ENCODE results near the gene RNU5D-1.
"Not testable (repeated sequence)": the region's sequence is repeated elsewhere in the genome, so short reads cannot be mapped to it uniquely, and the experiment has no call there.

The RNU5D-1 gene

GRCh38 chr1:44775078-44775929, 44.3 kb upstream of the RNU5D-1 start, which contains the start of gene RPS8:
Gene RPS8, plus strand, starts transcription at chr1:44775540. Its CDS starts 57 bp downstream, at chr1:44775597.
- H3K9ac ChIP-seq (ENCODE audit: low read depth, low read length, poor library complexity) = peak within 1 kb of the TSS; percentile 99
- WGBS, 2 donors (ENCODE audit: extremely low coverage in 2 of 2, insufficient read length in 2 of 2, insufficient replicate concordance in 1 of 2) = no CpG with 5 or more reads among the region's 65 CpGs
- peak; percentile 94 for DNase-seq (ENCODE audit: low spot score)

DNA sequence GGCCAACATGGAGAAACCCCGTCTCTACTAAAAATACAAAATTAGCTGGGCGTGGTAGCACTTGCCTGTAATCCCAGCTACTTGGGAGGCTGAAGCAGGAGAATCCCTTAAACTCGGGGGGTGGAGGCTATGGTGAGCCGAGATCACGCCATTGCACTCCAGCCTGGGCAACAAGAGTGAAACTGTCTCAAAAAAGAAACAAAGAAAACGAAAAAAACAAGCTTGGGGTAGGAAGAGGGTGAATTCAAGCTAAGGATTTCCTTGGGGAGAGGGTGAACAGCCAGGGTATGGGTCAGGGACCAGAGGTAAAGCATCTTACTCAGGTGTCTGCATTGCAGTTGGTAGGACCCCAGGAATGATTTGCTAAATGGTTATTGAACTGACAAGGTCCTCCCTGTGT, 35.5 kb upstream of the RNU5D-1 start:
- H4K8ac ChIP-seq (ENCODE audit: low read depth, low read length); H3K4me1 ChIP-seq (ENCODE audit: control insufficient read depth in 2 of 2, insufficient read depth in 1 of 2, low read depth in 1 of 2, low read length in 2 of 2): not testable (repeated sequence)
- no CpG with 5 or more reads among the region's 6 CpGs for WGBS, 2 donors (ENCODE audit: extremely low coverage in 2 of 2, insufficient read length in 2 of 2, insufficient replicate concordance in 1 of 2)

More at GRCh38 chr1:44775078-44775929, 44.3 kb upstream of the RNU5D-1 start, which contains the start of gene RPS8:
- H3K4me2 ChIP-seq (ENCODE audit: insufficient read depth, low read length, poor library complexity, severe bottlenecking) = peak within 1 kb of the TSS; percentile 85
- no peak within 1 kb of the TSS for H2BK5ac ChIP-seq (ENCODE audit: low read length)
- peak within 1 kb of the TSS; percentile 92 for H3K23ac ChIP-seq (ENCODE audit: low read depth, low read length, poor library complexity)
- H2AFZ ChIP-seq (ENCODE audit: low read length) = peak within 1 kb of the TSS; percentile 82
- H2BK12ac ChIP-seq (ENCODE audit: low read length) = no peak within 1 kb of the TSS
- peaks cover 9 to 12% of the 10 kb centered on the region in 2 donors for H3K4me1 ChIP-seq (ENCODE audit: control insufficient read depth in 2 of 2, insufficient read depth in 1 of 2, low read depth in 1 of 2, low read length in 2 of 2)
- H3K4me3 ChIP-seq (ENCODE audit: low read length in 2 of 2) = peak within 1 kb of the TSS; percentile 77 to 95
- H3K4ac ChIP-seq (ENCODE audit: low read length) = no peak within 1 kb of the TSS
- peak within 1 kb of the TSS; percentile 98 for H3K18ac ChIP-seq (ENCODE audit: low read length)
- H3K27me3 ChIP-seq (ENCODE audit: control insufficient read depth in 3 of 3, insufficient read depth in 3 of 3, low read depth in 1 of 3, low read length in 3 of 3) = no peaks in the 10 kb centered on the region
- no peak within 1 kb of the TSS for H4K8ac ChIP-seq (ENCODE audit: low read depth, low read length)
- peaks cover 9% of the 10 kb centered on the region for H3K79me1 ChIP-seq (ENCODE audit: low read depth, low read length)
- no peaks in the 10 kb centered on the region for H3K9me3 ChIP-seq (replicated peaks in 1 of 2; ENCODE audit: control insufficient read depth in 2 of 2, insufficient read depth in 1 of 2, low read depth in 1 of 2, low read length in 2 of 2)
- no peak within 1 kb of the TSS for H2BK120ac ChIP-seq (ENCODE audit: low read depth, low read length)
- H3K36me3 ChIP-seq (replicated peaks in 1 of 2; ENCODE audit: control insufficient read depth in 2 of 2, insufficient read depth in 2 of 2, low read length in 2 of 2) = peaks cover 24 to 44% of the 10 kb centered on the region in 2 donors
- H3K14ac ChIP-seq (ENCODE audit: low read length) = peak within 1 kb of the TSS; percentile 61
- H2BK15ac ChIP-seq (ENCODE audit: low read length) = no peak within 1 kb of the TSS
- peak within 1 kb of the TSS; percentile 81 for H3K27ac ChIP-seq (replicated peaks; ENCODE audit: low read length)
- peak within 1 kb of the TSS; percentile 86 for H2AK5ac ChIP-seq (ENCODE audit: low read depth, low read length)
- H4K91ac ChIP-seq (ENCODE audit: low read depth, low read length, poor library complexity) = no peak within 1 kb of the TSS

GRCh38 chr1:44760876-44761275, 29.9 kb upstream of the RNU5D-1 start:
- no peak overlapping the region for H2BK12ac ChIP-seq (ENCODE audit: low read length)
- peaks cover 61 to 100% of the 10 kb centered on the region in 2 donors for H3K36me3 ChIP-seq (replicated peaks in 1 of 2; ENCODE audit: control insufficient read depth in 2 of 2, insufficient read depth in 2 of 2, low read length in 2 of 2)
- no peak overlapping the region for H3K4me3 ChIP-seq (ENCODE audit: low read length in 2 of 2)
- DNase-seq (ENCODE audit: low spot score) = no peak
- no peak overlapping the region for H2AFZ ChIP-seq (ENCODE audit: low read length)
- no peak overlapping the region for H3K23ac ChIP-seq (ENCODE audit: low read depth, low read length, poor library complexity)
- no peak overlapping the region for H3K4ac ChIP-seq (ENCODE audit: low read length)
- no peak overlapping the region for H2BK5ac ChIP-seq (ENCODE audit: low read length)
- H3K79me1 ChIP-seq (ENCODE audit: low read depth, low read length) = no peaks in the 10 kb centered on the region
- no CpG with 5 or more reads among the region's 3 CpGs for WGBS, 2 donors (ENCODE audit: extremely low coverage in 2 of 2, insufficient read length in 2 of 2, insufficient replicate concordance in 1 of 2)
- no peak overlapping the region for H3K27ac ChIP-seq (replicated peaks; ENCODE audit: low read length)
- no peak overlapping the region for H3K4me2 ChIP-seq (ENCODE audit: insufficient read depth, low read length, poor library complexity, severe bottlenecking)
- H3K4me1 ChIP-seq (ENCODE audit: control insufficient read depth in 2 of 2, insufficient read depth in 1 of 2, low read depth in 1 of 2, low read length in 2 of 2) = no peaks in the 10 kb centered on the region
- H4K8ac ChIP-seq (ENCODE audit: low read depth, low read length) = no peak overlapping the region
- H2BK120ac ChIP-seq (ENCODE audit: low read depth, low read length) = no peak overlapping the region
- H3K9ac ChIP-seq (ENCODE audit: low read depth, low read length, poor library complexity) = no peak overlapping the region
- peaks cover 0 to 7% of the 10 kb centered on the region in 2 donors for H3K9me3 ChIP-seq (replicated peaks in 1 of 2; ENCODE audit: control insufficient read depth in 2 of 2, insufficient read depth in 1 of 2, low read depth in 1 of 2, low read length in 2 of 2)
- no peak overlapping the region for H2AK5ac ChIP-seq (ENCODE audit: low read depth, low read length)
- no peak overlapping the region for H3K14ac ChIP-seq (ENCODE audit: low read length)
- H3K27me3 ChIP-seq (ENCODE audit: control insufficient read depth in 3 of 3, insufficient read depth in 3 of 3, low read depth in 1 of 3, low read length in 3 of 3) = no peaks in the 10 kb centered on the region
- no peak overlapping the region for H3K18ac ChIP-seq (ENCODE audit: low read length)
- no peak overlapping the region for H4K91ac ChIP-seq (ENCODE audit: low read depth, low read length, poor library complexity)
- H2BK15ac ChIP-seq (ENCODE audit: low read length) = no peak overlapping the region

More for the DNA sequence above, 35.5 kb upstream of the RNU5D-1 start:
- H3K9ac ChIP-seq (ENCODE audit: low read depth, low read length, poor library complexity); H3K23ac ChIP-seq (ENCODE audit: low read depth, low read length, poor library complexity); H2BK12ac ChIP-seq (ENCODE audit: low read length); H3K27me3 ChIP-seq (ENCODE audit: control insufficient read depth in 3 of 3, insufficient read depth in 3 of 3, low read depth in 1 of 3, low read length in 3 of 3); H3K4ac ChIP-seq (ENCODE audit: low read length); H3K4me3 ChIP-seq (ENCODE audit: low read length in 2 of 2); H3K18ac ChIP-seq (ENCODE audit: low read length); H3K14ac ChIP-seq (ENCODE audit: low read length); H3K4me2 ChIP-seq (ENCODE audit: insufficient read depth, low read length, poor library complexity, severe bottlenecking); H2AK5ac ChIP-seq (ENCODE audit: low read depth, low read length); H3K27ac ChIP-seq (replicated peaks; ENCODE audit: low read length); H3K9me3 ChIP-seq (replicated peaks in 1 of 2; ENCODE audit: control insufficient read depth in 2 of 2, insufficient read depth in 1 of 2, low read depth in 1 of 2, low read length in 2 of 2); DNase-seq (ENCODE audit: low spot score); H2BK5ac ChIP-seq (ENCODE audit: low read length); H2BK15ac ChIP-seq (ENCODE audit: low read length); H4K91ac ChIP-seq (ENCODE audit: low read depth, low read length, poor library complexity); H2BK120ac ChIP-seq (ENCODE audit: low read depth, low read length); H3K79me1 ChIP-seq (ENCODE audit: low read depth, low read length); H2AFZ ChIP-seq (ENCODE audit: low read length): not testable (repeated sequence)
- peaks cover 31 to 66% of the 10 kb centered on the region in 2 donors for H3K36me3 ChIP-seq (replicated peaks in 1 of 2; ENCODE audit: control insufficient read depth in 2 of 2, insufficient read depth in 2 of 2, low read length in 2 of 2)

DNA sequence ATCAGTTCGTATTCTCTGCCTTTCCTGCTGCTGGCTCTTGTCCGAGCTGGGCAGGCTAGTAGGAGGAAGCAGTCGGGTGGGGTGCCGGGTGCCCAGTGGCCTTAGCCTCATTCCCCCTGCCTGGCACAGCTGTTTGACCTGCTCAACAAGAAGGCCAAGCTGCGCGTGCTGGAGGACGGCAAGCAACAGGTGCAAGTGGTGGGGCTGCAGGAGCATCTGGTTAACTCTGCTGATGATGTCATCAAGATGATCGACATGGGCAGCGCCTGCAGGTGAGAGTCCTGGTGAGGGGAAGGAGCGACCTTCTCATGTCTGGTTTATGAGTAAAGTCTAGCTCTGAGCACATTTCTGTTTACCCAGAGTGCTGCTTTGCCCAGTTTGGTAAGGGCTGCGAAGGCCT, 28.1 kb upstream of the RNU5D-1 start:
- Histone ChIP-seq H3K9me3 (replicated peaks in 1 of 2; ENCODE audit: control insufficient read depth in 2 of 2, insufficient read depth in 1 of 2, low read depth in 1 of 2, low read length in 2 of 2) (peaks cover 0 to 7% of the 10 kb centered on the region in 2 donors), H3K14ac (ENCODE audit: low read length) (no peak overlapping the region), H2BK5ac (ENCODE audit: low read length) (no peak overlapping the region), H2AFZ (ENCODE audit: low read length) (no peak overlapping the region), H2BK120ac (ENCODE audit: low read depth, low read length) (no peak overlapping the region), H4K91ac (ENCODE audit: low read depth, low read length, poor library complexity) (no peak overlapping the region), H3K4me1 (ENCODE audit: control insufficient read depth in 2 of 2, insufficient read depth in 1 of 2, low read depth in 1 of 2, low read length in 2 of 2) (no peaks in the 10 kb centered on the region), H3K27ac (replicated peaks; ENCODE audit: low read length) (no peak overlapping the region), H3K27me3 (ENCODE audit: control insufficient read depth in 3 of 3, insufficient read depth in 3 of 3, low read depth in 1 of 3, low read length in 3 of 3) (no peaks in the 10 kb centered on the region), H3K79me1 (ENCODE audit: low read depth, low read length) (no peaks in the 10 kb centered on the region), H2BK15ac (ENCODE audit: low read length) (no peak overlapping the region), H3K18ac (ENCODE audit: low read length) (no peak overlapping the region), H3K36me3 (replicated peaks in 1 of 2; ENCODE audit: control insufficient read depth in 2 of 2, insufficient read depth in 2 of 2, low read length in 2 of 2) (peaks cover 75 to 100% of the 10 kb centered on the region in 2 donors), H3K9ac (ENCODE audit: low read depth, low read length, poor library complexity) (peak overlapping the region; percentile 0), H3K4me3 (ENCODE audit: low read length in 2 of 2) (peak overlapping the region in 1 of 2 donors; percentile 19), H3K23ac (ENCODE audit: low read depth, low read length, poor library complexity) (no peak overlapping the region), H4K8ac (ENCODE audit: low read depth, low read length) (no peak overlapping the region), H2AK5ac (ENCODE audit: low read depth, low read length) (no peak overlapping the region), H2BK12ac (ENCODE audit: low read length) (no peak overlapping the region), H3K4ac (ENCODE audit: low read length) (no peak overlapping the region), H3K4me2 (ENCODE audit: insufficient read depth, low read length, poor library complexity, severe bottlenecking) (no peak overlapping the region)
- no CpG with 5 or more reads among the region's 11 CpGs for WGBS, 2 donors (ENCODE audit: extremely low coverage in 2 of 2, insufficient read length in 2 of 2, insufficient replicate concordance in 1 of 2)
- no peak for DNase-seq (ENCODE audit: low spot score)

Measured in neuronal stem cell (in vitro differentiated cells).